Ascending aorta (tissue), 2 donors: ENCODE measurements around the gene CUZD1. TPM values are rescaled to one million over a fixed set of nuclear protein-coding genes. Genes with fewer than 3 reads are reported as not detected.

Source experiments
- DNase-seq, 2 donors: peaks; one replicate each; pipeline ENCODE4 v3.0.0-alpha.2; 2019; ENCODE audit warnings: low spot score in 2 of 2
- H3K27ac ChIP-seq, 2 donors: fragments of 200-600 bp; sonication (generic); one replicate each; pipeline ENCODE4 v1.5.1; 2016 to 2017; ENCODE audit warnings: mild to moderate bottlenecking in 1 of 2
- H3K27me3 ChIP-seq: fragments of 200-600 bp; sonication (generic); one replicate; pipeline ENCODE4 v1.5.1; 2017
- H3K36me3 ChIP-seq, 2 donors: fragments of 200-600 bp; sonication (generic); one replicate each; pipeline ENCODE4 v1.5.1; 2016
- H3K4me1 ChIP-seq, 2 donors: fragments of 200-600 bp; sonication (generic); one replicate each; pipeline ENCODE4 v1.5.1; 2016 to 2017; ENCODE audit warnings: mild to moderate bottlenecking in 1 of 2
- H3K4me3 ChIP-seq, 2 donors: fragments of 200-600 bp; sonication (generic); one replicate each; pipeline ENCODE4 v1.5.1; 2016 to 2017; ENCODE audit warnings: mild to moderate bottlenecking in 1 of 2
- H3K9me3 ChIP-seq, 2 donors: fragments of 200-600 bp; sonication (generic); one replicate each; pipeline ENCODE4 v1.5.1; 2016
- CTCF ChIP-seq, 3 experiments: fragments of 200-600 bp in 2 of 3; fragments of 450-650 bp in 1 of 3; sonication (generic) in 2 of 3; IDR thresholded peaks; one replicate each; pipeline ENCODE4 v1.5.1; 2016 to 2019; ENCODE audit warnings: antibody characterized with exemption in 3 of 3, mild to moderate bottlenecking in 1 of 3, moderate library complexity in 1 of 3
- intact Hi-C: fragments of 100-400 bp; cut with DNase I; formaldehyde crosslinking; loops from one replicate; pipeline ENCODE4 v1.15.1; 2023
- total RNA-seq: library from RNA; depleted of rRNA; stranded (reverse); fragments of >200 nt; gene quantifications from one replicate; pipeline ENCODE4 v1.1.0, GENCODE V29; 2016

Gene CUZD1
- total RNA-seq, 1 donor from 2014 or later: not detected

GRCh38 chr10:122841569-122841968 lies 4.1 kb downstream of the CUZD1 start:
- no peaks in the 10 kb centered on the region for H3K9me3 ChIP-seq
- no peak for DNase-seq
- no peaks in the 10 kb centered on the region for H3K4me1 ChIP-seq
- no peak overlapping the region for H3K4me3 ChIP-seq
- no peak overlapping the region for H3K27ac ChIP-seq
- H3K27me3 ChIP-seq: no peaks in the 10 kb centered on the region
- TF ChIP-seq CTCF (IDR thresholded peaks at IDR 0.05): no peak
- intact Hi-C loops: no loop called here
- no peaks in the 10 kb centered on the region for H3K36me3 ChIP-seq

- TF ChIP-seq CTCF (IDR thresholded peaks at IDR 0.05): no peak
- intact Hi-C loops: no loop called here
Observed at GRCh38 chr10:122839505-122839904, 6.2 kb downstream of the CUZD1 start.

GRCh38 chr10:122838880-122839279 lies 6.8 kb downstream of the CUZD1 start:
- Histone ChIP-seq H3K27me3 (no peaks in the 10 kb centered on the region), H3K9me3 (no peaks in the 10 kb centered on the region), H3K4me1 (no peaks in the 10 kb centered on the region), H3K36me3 (no peaks in the 10 kb centered on the region), H3K27ac (no peak overlapping the region), H3K4me3 (no peak overlapping the region)
- TF ChIP-seq CTCF (IDR thresholded peaks at IDR 0.05): no peak
- DNase-seq: no peak
- intact Hi-C loops: no loop called here

More at GRCh38 chr10:122839505-122839904, 6.2 kb downstream of the CUZD1 start:
- Histone ChIP-seq H3K9me3 (no peaks in the 10 kb centered on the region), H3K4me1 (no peaks in the 10 kb centered on the region), H3K36me3 (no peaks in the 10 kb centered on the region), H3K27me3 (no peaks in the 10 kb centered on the region), H3K27ac (no peak overlapping the region), H3K4me3 (no peak overlapping the region)
- no peak for DNase-seq

- no peak overlapping the region for H3K27ac ChIP-seq
- no peaks in the 10 kb centered on the region for H3K27me3 ChIP-seq
- H3K4me1 ChIP-seq: no peaks in the 10 kb centered on the region
- no peak for DNase-seq
- intact Hi-C loops: no loop called here
- TF ChIP-seq CTCF (IDR thresholded peaks at IDR 0.05): no peak
- H3K4me3 ChIP-seq: no peak overlapping the region
- H3K9me3 ChIP-seq: no peaks in the 10 kb centered on the region
- no peaks in the 10 kb centered on the region for H3K36me3 ChIP-seq
Observed at GRCh38 chr10:122835908-122836307, 9.7 kb downstream of the CUZD1 start.

- intact Hi-C loops: no loop called here
- no peaks in the 10 kb centered on the region for H3K36me3 ChIP-seq
Observed at GRCh38 chr10:122830965-122831353, 14.7 kb downstream of the CUZD1 start.

More at GRCh38 chr10:122830965-122831353, 14.7 kb downstream of the CUZD1 start:
- Histone ChIP-seq H3K4me3 (no peak overlapping the region), H3K9me3 (no peaks in the 10 kb centered on the region), H3K27me3 (no peaks in the 10 kb centered on the region), H3K27ac (no peak overlapping the region), H3K4me1 (no peaks in the 10 kb centered on the region)
- no peak for DNase-seq
- TF ChIP-seq CTCF (IDR thresholded peaks at IDR 0.05): no peak
